ENCODE results near the gene WDR41. TPM values are rescaled to one million over a fixed set of nuclear protein-coding genes. Genes with fewer than 3 reads are reported as not detected.

Gene WDR41
- total and polyA plus RNA-seq, 2 of the 4 experiments (the other 2 are of a cell fraction) = 38.1 to 72.1 TPM

GRCh38 chr5:77452351-77452750 lies 39.8 kb downstream of the WDR41 start:
- CTCF ChIA-PET = no interaction called here
- Histone ChIP-seq H2BK20ac (ENCODE audit: low read depth, low read length) (no peak overlapping the region), H4K20me1 (ENCODE audit: insufficient read depth, low read length) (no peaks in the 10 kb centered on the region), H3K9ac (ENCODE audit: low read depth, low read length) (no peak overlapping the region), H3K4ac (ENCODE audit: low read depth, low read length) (no peak overlapping the region), H4K8ac (ENCODE audit: low read depth in 2 of 2, low read length in 2 of 2) (no peak overlapping the region), H2BK5ac (ENCODE audit: low read depth, low read length, poor library complexity, severe bottlenecking) (no peak overlapping the region), H3K79me1 (ENCODE audit: low read depth in 1 of 2, low read length in 2 of 2) (peaks cover 0 to 8% of the 10 kb centered on the region in 2 experiments; a peak in 3 of 4 replicates), H3K56ac (ENCODE audit: extremely low read depth, insufficient read depth, low read length) (no peak overlapping the region), H2BK15ac (ENCODE audit: low read depth, low read length) (no peak overlapping the region), H3K27ac (ENCODE audit: insufficient read depth, low read length) (no peak overlapping the region), H4K5ac (ENCODE audit: low read depth, low read length) (no peak overlapping the region), H3K18ac (ENCODE audit: low read depth, low read length) (no peak overlapping the region), H3K4me3 (ENCODE audit: insufficient read depth, low read depth, low read length) (no peak overlapping the region), H4K91ac (ENCODE audit: insufficient read depth, low read depth, low read length) (no peak overlapping the region), H3K27me3 (ENCODE audit: control insufficient read depth, insufficient read depth, low read length) (no peaks in the 10 kb centered on the region), H3K9me1 (ENCODE audit: insufficient read depth, low read length) (0 out of 2 replicates have a peak, but pooled peaks cover 2% of the 10 kb centered on the region), H3K4me2 (ENCODE audit: low read depth, low read length) (no peak overlapping the region), H2AK9ac (replicated peaks; ENCODE audit: low read depth, low read length, poor library complexity) (no peak overlapping the region), H2BK120ac (ENCODE audit: low read depth, low read length) (no peak overlapping the region), H2AK5ac (ENCODE audit: low read depth, low read length) (no peak overlapping the region), H3K14ac (replicated peaks; ENCODE audit: low read depth, low read length) (no peak overlapping the region), H3K23ac (ENCODE audit: low read depth, low read length) (no peak overlapping the region), H3K4me1 (ENCODE audit: control insufficient read depth, insufficient read depth, low read length) (peaks cover 2% of the 10 kb centered on the region; the same call in 1 of the 2 replicates), H2AFZ (replicated peaks; ENCODE audit: low read length, poor library complexity) (no peak overlapping the region), H3K36me3 (ENCODE audit: control insufficient read depth, insufficient read depth, low read length) (peaks cover 17% of the 10 kb centered on the region), H3K9me3 (ENCODE audit: control insufficient read depth, insufficient read depth, low read length) (no peaks in the 10 kb centered on the region)
- WGBS, 2 experiments (ENCODE audit: extremely low coverage in 2 of 2, insufficient read length in 1 of 2) = 100% methylated on average over 1 of the region's 1 CpG; no CpG with 5 or more reads in 1 of the 2 experiments
- POLR2A ChIA-PET (ENCODE audit: unreplicated experiment) = no interaction called here
- intact Hi-C loops (cut with micrococcal nuclease) = no loop called here
- in situ Hi-C loops (cut with MboI; ENCODE audit: low sequenced_read_pairs) = no loop called here
- dilution Hi-C loops (cut with HindIII; ENCODE audit: low sequenced_read_pairs, unreplicated experiment) = no loop called here
- DNase-seq = no peak
- ATAC-seq (ENCODE audit: low read depth) = no peak
- TF ChIP-seq POLR2A (IDR thresholded peaks at IDR 0.05; ENCODE audit: low read depth, low read length) (no peak), RAD21 (IDR thresholded peaks at IDR 0.05; ENCODE audit: low read length) (no peak), RFX5 (IDR thresholded peaks at IDR 0.05; ENCODE audit: low read depth, low read length) (no peak), MXI1 (IDR thresholded peaks at IDR 0.05; ENCODE audit: borderline replicate concordance, low read depth, low read length) (no peak), RCOR1 (IDR thresholded peaks at IDR 0.05; ENCODE audit: insufficient replicate concordance, low read length) (no peak), FOS (IDR thresholded peaks at IDR 0.05; ENCODE audit: low read depth, low read length) (no peak), CHD1 (IDR thresholded peaks at IDR 0.05; ENCODE audit: low read depth, low read length) (no peak), MAFK (IDR thresholded peaks at IDR 0.05; ENCODE audit: low read depth, low read length) (no peak), BHLHE40 (IDR thresholded peaks at IDR 0.05; ENCODE audit: low read depth, low read length) (no peak), CEBPB (IDR thresholded peaks at IDR 0.05; ENCODE audit: low read depth, low read length) (no peak), NFE2L2 (IDR thresholded peaks at IDR 0.05; ENCODE audit: low read depth, low read length) (no peak)
- TF ChIP-seq, protein P1, sequence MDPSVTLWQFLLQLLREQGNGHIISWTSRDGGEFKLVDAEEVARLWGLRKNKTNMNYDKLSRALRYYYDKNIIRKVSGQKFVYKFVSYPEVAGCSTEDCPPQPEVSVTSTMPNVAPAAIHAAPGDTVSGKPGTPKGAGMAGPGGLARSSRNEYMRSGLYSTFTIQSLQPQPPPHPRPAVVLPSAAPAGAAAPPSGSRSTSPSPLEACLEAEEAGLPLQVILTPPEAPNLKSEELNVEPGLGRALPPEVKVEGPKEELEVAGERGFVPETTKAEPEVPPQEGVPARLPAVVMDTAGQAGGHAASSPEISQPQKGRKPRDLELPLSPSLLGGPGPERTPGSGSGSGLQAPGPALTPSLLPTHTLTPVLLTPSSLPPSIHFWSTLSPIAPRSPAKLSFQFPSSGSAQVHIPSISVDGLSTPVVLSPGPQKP (IDR thresholded peaks at IDR 0.05; ENCODE audit: borderline replicate concordance, low read depth, low read length) = no peak
- BruUV-seq (replicated peaks) = no TSS peak

Data from IMR-90 (cell line).